A549 treated with AZD2906 at 1 μM for 4 hours (cell line): ENCODE measurements around the gene ELAPOR2. TPM values are rescaled to one million over a fixed set of nuclear protein-coding genes. Genes with fewer than 3 reads are reported as not detected.

ENCODE experiments used
- total RNA-seq: library from RNA; stranded (reverse); fragments of 200-300 nt; extraction: Qiagen RNA extraction; gene quantifications from 5 replicates; pipeline ENCODE4 v1.2.3, GENCODE V29; 2022

ELAPOR2 gene
- 0.01 to 0.19 TPM (median 0.08 TPM) in 4 of 5 replicates, not detected in the other for total RNA-seq

GRCh38 chr7:87059525-87060287 is at the start of gene ELAPOR2:
TSS of gene ELAPOR2 (minus strand) at chr7:87059654. CDS start at chr7:87059513, 141 bp downstream.

Other genes with a start within 250 kb of the ELAPOR2 start
- gene DMTF1, start 92.8 kb upstream of the ELAPOR2 start, total RNA-seq: 15.6 to 20.1 TPM (median 18.3 TPM) in 5 replicates
- gene TMEM243, start 160.1 kb upstream of the ELAPOR2 start, total RNA-seq: 22.3 to 27.2 TPM (median 26.9 TPM) in 5 replicates